Measurements from ENCODE around the gene SEC31B. TPM values are rescaled to one million over a fixed set of nuclear protein-coding genes. Genes with fewer than 3 reads are reported as not detected.
A peak's percentile ranks its signal among the peaks of the same experiment; 100 is the strongest.

Gene SEC31B
- total RNA-seq, 4 donors from 2014 or later = 12.7 to 24.9 (median 17.5) TPM

DNA sequence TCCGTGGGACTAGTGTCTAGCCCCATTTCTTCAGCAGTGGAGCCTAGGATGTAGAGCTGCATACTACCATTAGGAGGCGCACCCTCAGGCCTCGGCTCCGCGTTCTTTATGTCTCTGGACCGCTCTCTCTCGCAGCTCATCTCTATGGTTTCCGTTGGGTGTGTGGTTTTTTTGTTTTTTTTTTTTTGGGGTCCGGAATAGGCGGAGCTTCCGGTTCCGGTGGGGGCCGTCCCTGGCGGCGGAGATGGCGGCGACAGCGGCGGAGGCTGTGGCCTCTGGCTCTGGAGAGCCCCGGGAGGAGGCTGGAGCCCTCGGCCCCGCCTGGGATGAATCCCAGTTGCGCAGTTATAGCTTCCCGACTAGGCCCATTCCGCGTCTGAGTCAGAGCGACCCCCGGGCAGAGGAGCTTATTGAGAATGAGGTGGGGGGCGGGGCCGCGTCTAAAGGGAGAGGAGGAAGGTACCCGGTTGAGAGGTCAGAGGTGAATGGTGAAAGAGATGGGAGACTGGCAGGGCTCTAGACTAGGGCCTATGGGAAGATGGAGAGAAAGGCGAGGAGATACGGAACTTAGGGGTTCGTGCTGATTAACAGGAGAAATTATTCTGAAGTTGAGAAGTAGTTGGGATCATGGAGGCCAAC, 16.2 kb upstream of the SEC31B start, which contains the start of gene HIF1AN:
TSS of gene HIF1AN (plus strand) at position 229 of the 639 bp plus-strand sequence. CDS start at position 245, 16 bp downstream.
- peaks cover 0 to 34% (median 12%) of the 10 kb centered on the region in 3 donors for H3K36me3 ChIP-seq
- 1% methylated on average over 35 of the region's 35 CpGs for WGBS, 2 donors
- TF ChIP-seq POLR2A (IDR thresholded peaks at IDR 0.05) (peak; percentile 34 to 69), EP300 (IDR thresholded peaks at IDR 0.05) (peak; percentile 88 to 92)
- TF ChIP-seq, protein P1, sequence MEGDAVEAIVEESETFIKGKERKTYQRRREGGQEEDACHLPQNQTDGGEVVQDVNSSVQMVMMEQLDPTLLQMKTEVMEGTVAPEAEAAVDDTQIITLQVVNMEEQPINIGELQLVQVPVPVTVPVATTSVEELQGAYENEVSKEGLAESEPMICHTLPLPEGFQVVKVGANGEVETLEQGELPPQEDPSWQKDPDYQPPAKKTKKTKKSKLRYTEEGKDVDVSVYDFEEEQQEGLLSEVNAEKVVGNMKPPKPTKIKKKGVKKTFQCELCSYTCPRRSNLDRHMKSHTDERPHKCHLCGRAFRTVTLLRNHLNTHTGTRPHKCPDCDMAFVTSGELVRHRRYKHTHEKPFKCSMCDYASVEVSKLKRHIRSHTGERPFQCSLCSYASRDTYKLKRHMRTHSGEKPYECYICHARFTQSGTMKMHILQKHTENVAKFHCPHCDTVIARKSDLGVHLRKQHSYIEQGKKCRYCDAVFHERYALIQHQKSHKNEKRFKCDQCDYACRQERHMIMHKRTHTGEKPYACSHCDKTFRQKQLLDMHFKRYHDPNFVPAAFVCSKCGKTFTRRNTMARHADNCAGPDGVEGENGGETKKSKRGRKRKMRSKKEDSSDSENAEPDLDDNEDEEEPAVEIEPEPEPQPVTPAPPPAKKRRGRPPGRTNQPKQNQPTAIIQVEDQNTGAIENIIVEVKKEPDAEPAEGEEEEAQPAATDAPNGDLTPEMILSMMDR (IDR thresholded peaks at IDR 0.05) = peak; percentile 72 to 99 (median 93)
- H3K9me3 ChIP-seq = no peaks in the 10 kb centered on the region
- no peaks in the 10 kb centered on the region for H3K27me3 ChIP-seq
- peak; percentile 77 to 86 for DNase-seq (ENCODE audit: low spot score in 2 of 2)
- peak within 1 kb of the TSS; percentile 68 to 85 (median 78) for H3K27ac ChIP-seq
- H3K4me3 ChIP-seq = peak within 1 kb of the TSS; percentile 72 to 93 (median 78)
- H3K4me1 ChIP-seq = peaks cover 0 to 31% (median 14%) of the 10 kb centered on the region in 4 donors

DNA sequence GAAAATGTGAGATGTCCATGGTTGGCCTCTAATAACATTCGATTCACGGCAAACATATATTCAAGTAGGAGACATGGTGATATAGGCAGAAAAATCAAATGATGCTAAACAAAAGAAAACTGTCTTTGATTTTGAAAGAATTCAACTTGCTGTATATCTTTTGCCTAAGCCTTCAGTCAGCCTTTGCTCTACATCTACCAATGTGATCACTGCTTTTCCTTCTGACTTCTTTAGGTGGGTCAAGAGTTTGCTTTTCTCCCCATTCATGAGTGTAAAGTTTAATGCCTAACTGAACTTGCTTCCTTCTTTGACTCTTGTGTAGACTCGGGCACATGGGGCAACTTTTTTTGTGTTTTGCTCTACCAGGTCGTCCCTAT, 15.7 kb upstream of the SEC31B start:
- Histone ChIP-seq H3K4me3 (peak overlapping the region; percentile 72 to 93 (median 78)), H3K9me3 (no peaks in the 10 kb centered on the region), H3K27ac (peak overlapping the region; percentile 34 to 85 (median 78)), H3K4me1 (peaks cover 0 to 33% (median 14%) of the 10 kb centered on the region in 4 donors), H3K36me3 (peaks cover 0 to 29% (median 7%) of the 10 kb centered on the region in 3 donors), H3K27me3 (no peaks in the 10 kb centered on the region)
- DNase-seq (ENCODE audit: low spot score in 2 of 2) = no peak
- 48% methylated on average over 4 of the region's 4 CpGs for WGBS, 2 donors
- TF ChIP-seq POLR2A (IDR thresholded peaks at IDR 0.05) (no peak), EP300 (IDR thresholded peaks at IDR 0.05) (no peak)
- TF ChIP-seq, protein P1 (IDR thresholded peaks at IDR 0.05) = no peak

DNA sequence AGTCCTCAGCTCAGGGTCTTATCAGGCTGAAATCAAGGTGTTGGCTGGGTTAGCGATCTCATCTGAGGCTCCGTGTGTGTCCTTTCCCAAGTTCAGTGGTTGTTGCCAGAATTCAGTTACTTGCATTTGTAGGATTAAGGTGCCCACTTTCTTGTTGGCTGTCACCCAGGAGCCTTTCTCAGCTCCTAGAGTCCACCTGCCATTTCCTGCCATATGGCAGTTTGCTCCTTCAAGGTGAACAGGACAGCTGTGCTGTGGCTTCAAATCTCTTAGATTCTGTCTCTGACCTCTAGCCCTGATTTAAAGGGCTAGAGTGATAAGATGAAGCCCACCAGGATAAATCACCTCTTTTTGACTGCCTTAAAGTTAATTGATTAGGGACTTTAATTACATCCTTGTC, 15.1 kb upstream of the SEC31B start:
- Histone ChIP-seq H3K27ac (peak overlapping the region in 1 of 4 donors; percentile 85), H3K9me3 (no peaks in the 10 kb centered on the region), H3K36me3 (peaks cover 0 to 23% (median under 1%) of the 10 kb centered on the region in 3 donors), H3K4me3 (no peak overlapping the region), H3K4me1 (peaks cover 0 to 38% (median 14%) of the 10 kb centered on the region in 4 donors), H3K27me3 (no peaks in the 10 kb centered on the region)
- TF ChIP-seq, protein P1 (IDR thresholded peaks at IDR 0.05) = no peak
- 54 to 72% methylated on average over 2 of the region's 2 CpGs for WGBS, 2 donors
- no peak for DNase-seq (ENCODE audit: low spot score in 2 of 2)

DNA sequence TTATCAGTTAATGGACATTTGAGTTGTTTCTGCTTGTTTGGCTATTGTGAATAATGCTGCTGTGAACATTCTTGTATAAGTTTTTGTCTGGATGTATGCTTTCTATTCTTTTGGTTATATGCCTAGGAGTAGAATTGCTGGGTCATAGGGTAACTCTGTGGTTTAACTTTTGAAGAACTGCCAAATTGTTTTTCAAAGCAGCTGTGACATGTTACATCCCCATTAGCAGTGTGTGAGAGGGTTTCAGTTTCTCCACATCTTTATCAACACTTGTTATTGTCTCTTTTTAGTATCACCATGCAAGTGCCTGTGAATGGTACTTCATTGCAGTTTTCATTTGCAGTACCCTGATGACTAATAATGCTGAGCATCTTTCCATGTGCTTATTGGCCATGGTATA, 12.1 kb upstream of the SEC31B start:
- no peak overlapping the region for H3K4me3 ChIP-seq
- H3K9me3 ChIP-seq = no peaks in the 10 kb centered on the region
- no peak for DNase-seq (ENCODE audit: low spot score in 2 of 2)
- no peak for TF ChIP-seq POLR2A (IDR thresholded peaks at IDR 0.05)
- TF ChIP-seq, protein P1 (IDR thresholded peaks at IDR 0.05) = no peak
- no peak for TF ChIP-seq EP300 (IDR thresholded peaks at IDR 0.05)
- H3K4me1 ChIP-seq = peaks cover 0 to 44% (median 19%) of the 10 kb centered on the region in 4 donors
- H3K36me3 ChIP-seq = peaks cover 0 to 9% (median 0%) of the 10 kb centered on the region in 3 donors
- H3K27me3 ChIP-seq = no peaks in the 10 kb centered on the region
- no peak overlapping the region for H3K27ac ChIP-seq

DNA sequence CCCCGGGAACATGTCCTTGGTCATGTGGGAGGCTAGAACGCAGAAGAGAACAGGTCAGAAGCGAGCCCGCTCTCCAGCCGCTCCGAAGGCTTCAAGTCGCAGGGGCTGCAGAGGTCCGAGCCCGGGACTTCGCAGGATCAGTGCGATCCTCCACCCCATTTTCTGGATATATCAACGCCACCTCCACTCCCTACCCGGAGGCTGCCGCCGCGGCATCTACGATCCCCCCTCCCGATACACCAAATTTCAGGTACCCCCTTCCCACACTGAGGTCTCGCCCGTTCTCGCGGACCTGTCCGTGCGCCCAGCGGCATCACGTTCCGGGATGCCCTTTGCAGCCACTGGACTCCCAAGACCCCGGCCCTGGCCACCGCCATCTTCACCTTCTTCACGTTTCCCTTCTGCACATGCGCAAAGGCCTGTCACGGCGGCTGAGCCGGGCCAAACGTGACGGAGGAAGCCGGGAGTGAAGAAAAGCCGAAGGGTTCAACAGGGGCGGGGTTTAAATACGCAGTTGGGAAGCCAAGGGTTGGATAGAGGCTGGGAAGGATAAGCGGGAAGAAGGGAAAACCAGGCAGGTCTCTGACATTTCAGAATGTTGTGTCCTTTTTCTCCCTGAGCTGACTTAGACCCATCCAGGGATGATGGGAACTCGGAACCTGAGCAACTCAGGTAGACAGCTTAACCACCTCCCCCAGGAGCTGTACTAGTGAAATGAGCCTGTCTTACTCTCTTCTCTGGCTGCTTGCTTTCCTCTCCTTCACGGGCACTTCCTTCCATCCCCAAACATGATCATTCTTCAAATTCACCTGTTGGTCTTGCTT, 10.0 kb upstream of the SEC31B start, which contains the start of gene NDUFB8:
TSS of gene NDUFB8 (minus strand) at position 397 of the 824 bp plus-strand sequence. CDS start at position 377, 20 bp downstream.
- H3K4me1 ChIP-seq = peaks cover 0 to 29% (median 12%) of the 10 kb centered on the region in 4 donors
- H3K9me3 ChIP-seq = no peaks in the 10 kb centered on the region
- TF ChIP-seq EP300 (IDR thresholded peaks at IDR 0.05) (peak; percentile 30 to 87), POLR2A (IDR thresholded peaks at IDR 0.05) (peak in 1 of 2 donors; percentile 41)
- TF ChIP-seq, protein P1 (IDR thresholded peaks at IDR 0.05) = no peak
- no peaks in the 10 kb centered on the region for H3K27me3 ChIP-seq
- DNase-seq (ENCODE audit: low spot score in 2 of 2) = peak; percentile 72 to 91
- 1 to 2% methylated on average over 43 of the region's 43 CpGs for WGBS, 2 donors
- H3K27ac ChIP-seq = peak within 1 kb of the TSS; percentile 66 to 92 (median 86)
- peaks cover 0 to 29% (median 2%) of the 10 kb centered on the region in 3 donors for H3K36me3 ChIP-seq
- H3K4me3 ChIP-seq = peak within 1 kb of the TSS; percentile 55 to 97 (median 82)

Data from tibial nerve (tissue), 4 donors.